ENCODE data around the gene TMIGD2. TPM values are rescaled to one million over a fixed set of nuclear protein-coding genes. Genes with fewer than 3 reads are reported as not detected.
A peak's percentile ranks its signal among the peaks of the same experiment; 100 is the strongest.

The TMIGD2 gene
- total RNA-seq, 1 donor from 2014 or later = 0.19 TPM

DNA sequence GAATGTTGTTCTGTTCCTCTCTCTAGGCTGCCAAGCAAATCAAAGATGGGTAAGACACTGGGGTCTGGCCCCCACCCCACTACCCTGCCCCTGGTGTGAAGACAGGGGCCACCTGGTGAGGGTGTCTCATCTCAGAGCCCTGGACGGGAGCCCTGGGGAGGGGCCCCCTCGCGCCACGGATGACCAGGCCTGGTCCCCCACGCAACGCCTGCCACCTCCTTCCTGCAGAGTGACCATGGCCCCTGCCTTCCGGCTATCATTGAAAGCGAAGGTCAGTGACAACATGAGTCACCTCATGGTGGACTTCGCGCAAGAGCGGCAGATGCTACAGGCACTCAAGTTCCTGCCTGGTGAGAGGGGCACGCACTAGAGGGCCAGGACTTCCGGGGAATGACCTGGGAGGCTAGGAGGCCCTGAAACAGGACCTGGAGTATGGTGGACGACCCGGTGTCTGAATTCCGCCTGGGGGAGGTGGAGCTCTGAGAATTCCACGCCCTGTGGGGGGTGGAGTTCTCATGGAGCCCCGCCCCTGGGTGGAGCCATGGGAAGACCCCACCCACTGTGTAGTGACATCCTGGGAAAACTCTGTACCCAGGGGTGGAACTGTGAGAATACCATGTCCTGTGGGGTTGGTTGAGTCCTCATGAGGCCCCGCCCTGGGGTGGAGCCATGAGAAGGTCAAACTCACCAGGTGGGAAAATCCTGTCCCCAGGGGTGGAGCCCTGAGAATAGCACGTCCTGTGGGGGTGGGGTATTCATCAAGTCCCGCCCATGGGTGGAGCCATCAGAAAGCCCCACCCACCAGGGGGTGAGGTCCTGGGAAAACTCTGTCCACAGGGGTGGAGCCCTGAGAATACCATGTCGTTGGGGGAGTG is 8.3 kb upstream of the TMIGD2 start:
- no peak overlapping the region for H3K4me2 ChIP-seq
- H3K4me1 ChIP-seq = no peaks in the 10 kb centered on the region
- H3K36me3 Mint-ChIP-seq = peaks cover 11% of the 10 kb centered on the region
- H3K4me3 ChIP-seq = no peak overlapping the region
- no peaks in the 10 kb centered on the region for H3K27me3 ChIP-seq
- H3K4me1 Mint-ChIP-seq = peaks cover 3% of the 10 kb centered on the region
- no peak overlapping the region for H3K27ac Mint-ChIP-seq
- no peak overlapping the region for H3K27ac ChIP-seq
- H4K20me1 ChIP-seq (ENCODE audit: low read depth) = no peaks in the 10 kb centered on the region
- no peaks in the 10 kb centered on the region for H3K36me3 ChIP-seq
- H3K4me3 Mint-ChIP-seq = no peak overlapping the region
- TF ChIP-seq EZH2 (IDR thresholded peaks at IDR 0.05) (no peak), EZH2phosphoT487 (IDR thresholded peaks at IDR 0.05) (no peak)
- TF ChIP-seq, protein P1, sequence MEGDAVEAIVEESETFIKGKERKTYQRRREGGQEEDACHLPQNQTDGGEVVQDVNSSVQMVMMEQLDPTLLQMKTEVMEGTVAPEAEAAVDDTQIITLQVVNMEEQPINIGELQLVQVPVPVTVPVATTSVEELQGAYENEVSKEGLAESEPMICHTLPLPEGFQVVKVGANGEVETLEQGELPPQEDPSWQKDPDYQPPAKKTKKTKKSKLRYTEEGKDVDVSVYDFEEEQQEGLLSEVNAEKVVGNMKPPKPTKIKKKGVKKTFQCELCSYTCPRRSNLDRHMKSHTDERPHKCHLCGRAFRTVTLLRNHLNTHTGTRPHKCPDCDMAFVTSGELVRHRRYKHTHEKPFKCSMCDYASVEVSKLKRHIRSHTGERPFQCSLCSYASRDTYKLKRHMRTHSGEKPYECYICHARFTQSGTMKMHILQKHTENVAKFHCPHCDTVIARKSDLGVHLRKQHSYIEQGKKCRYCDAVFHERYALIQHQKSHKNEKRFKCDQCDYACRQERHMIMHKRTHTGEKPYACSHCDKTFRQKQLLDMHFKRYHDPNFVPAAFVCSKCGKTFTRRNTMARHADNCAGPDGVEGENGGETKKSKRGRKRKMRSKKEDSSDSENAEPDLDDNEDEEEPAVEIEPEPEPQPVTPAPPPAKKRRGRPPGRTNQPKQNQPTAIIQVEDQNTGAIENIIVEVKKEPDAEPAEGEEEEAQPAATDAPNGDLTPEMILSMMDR (IDR thresholded peaks at IDR 0.05) = no peak
- H3K79me2 ChIP-seq (ENCODE audit: low read depth) = peaks cover under 1% of the 10 kb centered on the region
- H3K9me3 ChIP-seq (ENCODE audit: low read depth) = no peaks in the 10 kb centered on the region
- no peak overlapping the region for H3K9ac ChIP-seq
- H2AFZ ChIP-seq (replicated peaks) = no peak overlapping the region
- H3K27me3 Mint-ChIP-seq (ENCODE audit: insufficient read depth, low read depth) = no peaks in the 10 kb centered on the region
- H3K9me3 Mint-ChIP-seq = no peaks in the 10 kb centered on the region
- H3F3A ChIP-seq (ENCODE audit: low read depth) = peaks cover 9% of the 10 kb centered on the region
- DNase-seq (ENCODE audit: low spot score) = no peak

DNA sequence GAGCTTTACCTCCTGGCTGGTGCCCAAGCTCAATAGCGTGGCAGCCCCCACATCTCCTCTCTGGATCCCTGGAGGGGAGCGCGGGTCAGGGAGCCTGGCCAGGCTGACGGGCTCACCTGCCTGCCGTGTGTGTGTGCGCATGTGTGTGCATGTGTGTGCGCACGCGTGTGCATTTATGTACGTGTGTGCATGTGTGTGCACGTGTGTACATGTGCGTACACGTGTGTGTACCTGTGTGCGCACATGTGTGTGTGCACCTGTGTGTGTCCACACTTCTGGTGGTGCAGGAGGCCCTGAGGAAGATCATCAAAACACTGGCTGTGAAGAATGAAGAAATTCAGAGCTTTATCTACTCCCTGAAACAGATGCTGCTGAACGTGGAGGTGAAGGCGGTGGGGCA is 3.5 kb upstream of the TMIGD2 start:
- Mint-ChIP-seq H3K4me3 (peak overlapping the region; percentile 80), H3K27me3 (ENCODE audit: insufficient read depth, low read depth) (peaks cover 2% of the 10 kb centered on the region), H3K4me1 (peaks cover 14% of the 10 kb centered on the region), H3K9me3 (no peaks in the 10 kb centered on the region), H3K27ac (no peak overlapping the region), H3K36me3 (peaks cover 6% of the 10 kb centered on the region)
- Histone ChIP-seq H3K79me2 (ENCODE audit: low read depth) (peaks cover 6% of the 10 kb centered on the region), H3K27ac (no peak overlapping the region), H3K9me3 (ENCODE audit: low read depth) (no peaks in the 10 kb centered on the region), H3K4me1 (peaks cover 10% of the 10 kb centered on the region), H3K9ac (no peak overlapping the region), H2AFZ (replicated peaks) (no peak overlapping the region), H3F3A (ENCODE audit: low read depth) (peaks cover 18% of the 10 kb centered on the region), H3K27me3 (no peaks in the 10 kb centered on the region), H4K20me1 (ENCODE audit: low read depth) (no peaks in the 10 kb centered on the region), H3K4me3 (no peak overlapping the region), H3K36me3 (no peaks in the 10 kb centered on the region), H3K4me2 (peak overlapping the region; percentile 70)
- TF ChIP-seq EZH2phosphoT487 (IDR thresholded peaks at IDR 0.05) (no peak), EZH2 (IDR thresholded peaks at IDR 0.05) (no peak)
- TF ChIP-seq, protein P1 (IDR thresholded peaks at IDR 0.05) = no peak
- no peak for DNase-seq (ENCODE audit: low spot score)

DNA sequence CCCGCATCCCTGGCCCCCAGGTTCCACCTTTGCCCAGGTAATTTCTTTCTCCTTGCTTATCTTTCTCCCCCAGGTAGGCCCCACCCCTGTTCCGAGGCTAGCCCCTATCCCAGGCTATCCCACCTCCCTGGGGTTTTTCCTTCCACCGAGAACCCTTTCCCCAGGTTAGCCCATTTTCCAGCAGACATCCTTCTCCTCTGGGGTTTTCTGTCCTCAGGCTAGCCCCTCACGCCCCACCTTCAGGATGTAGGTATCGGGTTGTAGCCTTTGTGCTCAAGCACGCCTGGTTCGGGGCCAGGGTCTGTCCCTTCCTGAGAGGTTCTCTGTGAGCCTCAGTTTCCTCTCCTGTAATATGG is 3.0 kb upstream of the TMIGD2 start:
- Histone ChIP-seq H3K4me2 (peak overlapping the region; percentile 70), H3K79me2 (ENCODE audit: low read depth) (peaks cover 6% of the 10 kb centered on the region), H3K4me1 (peaks cover 10% of the 10 kb centered on the region), H3K9me3 (ENCODE audit: low read depth) (no peaks in the 10 kb centered on the region), H2AFZ (replicated peaks) (peak overlapping the region; percentile 65), H3K9ac (no peak overlapping the region), H3F3A (ENCODE audit: low read depth) (peaks cover 14% of the 10 kb centered on the region), H3K36me3 (no peaks in the 10 kb centered on the region), H4K20me1 (ENCODE audit: low read depth) (no peaks in the 10 kb centered on the region), H3K27me3 (no peaks in the 10 kb centered on the region), H3K4me3 (peak overlapping the region; percentile 67), H3K27ac (no peak overlapping the region)
- Mint-ChIP-seq H3K36me3 (peaks cover 6% of the 10 kb centered on the region), H3K27ac (no peak overlapping the region), H3K4me1 (peaks cover 14% of the 10 kb centered on the region), H3K4me3 (peak overlapping the region; percentile 80), H3K27me3 (ENCODE audit: insufficient read depth, low read depth) (peaks cover 2% of the 10 kb centered on the region), H3K9me3 (no peaks in the 10 kb centered on the region)
- DNase-seq (ENCODE audit: low spot score) = no peak
- no peak for TF ChIP-seq EZH2 (IDR thresholded peaks at IDR 0.05)
- TF ChIP-seq, protein P1 (IDR thresholded peaks at IDR 0.05) = no peak
- TF ChIP-seq EZH2phosphoT487 (IDR thresholded peaks at IDR 0.05) = no peak

Measured in neural progenitor cell (in vitro differentiated cells).